GM18867 (cell line): ENCODE measurements around the gene ELAVL3.
"Not testable (repeated sequence)": the region's sequence is repeated elsewhere in the genome, so short reads cannot be mapped to it uniquely, and the experiment has no call there.

Experiments
- ATAC-seq: cut with Tn5 transposase; IDR thresholded peaks from one replicate; pipeline ENCODE4 v1.9.1; 2021; ENCODE audit warnings: mild to moderate bottlenecking, moderate library complexity; ENCODE audit not compliant: unreplicated experiment

Gene ELAVL3

GRCh38 chr19:11444059-11444458 is 36.8 kb downstream of the ELAVL3 start:
- ATAC-seq, result no peak

GRCh38 chr19:11437955-11438354 is 42.9 kb downstream of the ELAVL3 start:
- ATAC-seq, result no peak

GRCh38 chr19:11435833-11436313 is 45.0 kb downstream of the ELAVL3 start:
- ATAC-seq, result no peak

- peak; percentile 87 for ATAC-seq
These were observed 45.6 kb downstream of the ELAVL3 start, which contains the start of the genes ODAD3 and PRKCSH for GRCh38 chr19:11435057-11435832. TSS of gene ODAD3 (minus strand) at chr19:11435121. CDS start at chr19:11435016, 105 bp downstream. TSS of gene PRKCSH (plus strand) at chr19:11435635. CDS start at chr19:11436118, 483 bp downstream.

- peak; percentile 13 for ATAC-seq
These were observed 46.2 kb downstream of the ELAVL3 start for GRCh38 chr19:11434703-11435056.

- not testable (repeated sequence) for ATAC-seq
These were observed 47.3 kb downstream of the ELAVL3 start for GRCh38 chr19:11433526-11433925.

GRCh38 chr19:11426656-11427055 is 54.2 kb downstream of the ELAVL3 start:
- no peak for ATAC-seq

- no peak for ATAC-seq
These were observed 55.0 kb downstream of the ELAVL3 start for GRCh38 chr19:11425719-11426457.

- ATAC-seq, result no peak
These were observed 57.1 kb downstream of the ELAVL3 start for GRCh38 chr19:11423791-11424181.

GRCh38 chr19:11423164-11423790 is 57.6 kb downstream of the ELAVL3 start:
- no peak for ATAC-seq

GRCh38 chr19:11422163-11423065 is 58.4 kb downstream of the ELAVL3 start:
- ATAC-seq, result peak; percentile 45

GRCh38 chr19:11421371-11422098 is 59.3 kb downstream of the ELAVL3 start:
- peak; percentile 35 for ATAC-seq

GRCh38 chr19:11420429-11421370 is 60.1 kb downstream of the ELAVL3 start:
- no peak for ATAC-seq

GRCh38 chr19:11418549-11419506 is 62.0 kb downstream of the ELAVL3 start, which contains the start of gene RGL3:
TSS of gene RGL3 (minus strand) at chr19:11419314. CDS start at chr19:11419278, 36 bp downstream.
- ATAC-seq, result no peak

- ATAC-seq, result no peak
These were observed 62.7 kb downstream of the ELAVL3 start for GRCh38 chr19:11418094-11418548.

- no peak for ATAC-seq
These were observed 64.3 kb downstream of the ELAVL3 start for GRCh38 chr19:11416346-11417052.

GRCh38 chr19:11414544-11414943 is 66.3 kb downstream of the ELAVL3 start:
- ATAC-seq, result no peak
